ENCODE measurements around the gene PLCXD1. TPM values are rescaled to one million over a fixed set of nuclear protein-coding genes. Genes with fewer than 3 reads are reported as not detected.

Gene PLCXD1
- total RNA-seq, 1 donor from 2014 or later = 14.0 TPM

- Histone ChIP-seq H3K27me3 (no peaks in the 10 kb centered on the region), H3K36me3 (no peaks in the 10 kb centered on the region), H3K4me3 (no peak overlapping the region), H3K27ac (no peak overlapping the region), H3K9me3 (no peaks in the 10 kb centered on the region), H3K4me1 (no peaks in the 10 kb centered on the region)
- intact Hi-C loops (cut with DNase I) = no loop called here
- no peak for DNase-seq (ENCODE audit: extremely low spot score in 2 of 2)
- TF ChIP-seq POLR2AphosphoS5 (IDR thresholded peaks at IDR 0.05; ENCODE audit: insufficient read depth in 1 of 2, low read depth in 1 of 2) (no peak), POLR2A (IDR thresholded peaks at IDR 0.05) (no peak)
- TF ChIP-seq, protein P1, sequence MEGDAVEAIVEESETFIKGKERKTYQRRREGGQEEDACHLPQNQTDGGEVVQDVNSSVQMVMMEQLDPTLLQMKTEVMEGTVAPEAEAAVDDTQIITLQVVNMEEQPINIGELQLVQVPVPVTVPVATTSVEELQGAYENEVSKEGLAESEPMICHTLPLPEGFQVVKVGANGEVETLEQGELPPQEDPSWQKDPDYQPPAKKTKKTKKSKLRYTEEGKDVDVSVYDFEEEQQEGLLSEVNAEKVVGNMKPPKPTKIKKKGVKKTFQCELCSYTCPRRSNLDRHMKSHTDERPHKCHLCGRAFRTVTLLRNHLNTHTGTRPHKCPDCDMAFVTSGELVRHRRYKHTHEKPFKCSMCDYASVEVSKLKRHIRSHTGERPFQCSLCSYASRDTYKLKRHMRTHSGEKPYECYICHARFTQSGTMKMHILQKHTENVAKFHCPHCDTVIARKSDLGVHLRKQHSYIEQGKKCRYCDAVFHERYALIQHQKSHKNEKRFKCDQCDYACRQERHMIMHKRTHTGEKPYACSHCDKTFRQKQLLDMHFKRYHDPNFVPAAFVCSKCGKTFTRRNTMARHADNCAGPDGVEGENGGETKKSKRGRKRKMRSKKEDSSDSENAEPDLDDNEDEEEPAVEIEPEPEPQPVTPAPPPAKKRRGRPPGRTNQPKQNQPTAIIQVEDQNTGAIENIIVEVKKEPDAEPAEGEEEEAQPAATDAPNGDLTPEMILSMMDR (IDR thresholded peaks at IDR 0.05) = no peak
Measured at GRCh38 chrX:265502-265901, 15.7 kb upstream of the PLCXD1 start.

- no peak for TF ChIP-seq POLR2AphosphoS5 (IDR thresholded peaks at IDR 0.05; ENCODE audit: insufficient read depth in 1 of 2, low read depth in 1 of 2)
- TF ChIP-seq POLR2A (IDR thresholded peaks at IDR 0.05) = no peak
- TF ChIP-seq, protein P1 (IDR thresholded peaks at IDR 0.05) = no peak
- no peak for DNase-seq (ENCODE audit: extremely low spot score in 2 of 2)
- Histone ChIP-seq H3K9me3 (no peaks in the 10 kb centered on the region), H3K36me3 (no peaks in the 10 kb centered on the region), H3K4me1 (no peaks in the 10 kb centered on the region), H3K27me3 (no peaks in the 10 kb centered on the region), H3K4me3 (no peak overlapping the region), H3K27ac (no peak overlapping the region)
- intact Hi-C loops (cut with DNase I) = no loop called here
Measured at GRCh38 chrX:267771-268261, 13.4 kb upstream of the PLCXD1 start.

GRCh38 chrX:270848-271367 lies 10.3 kb upstream of the PLCXD1 start:
- H3K4me1 ChIP-seq = peaks cover 7% of the 10 kb centered on the region
- no peak for TF ChIP-seq POLR2A (IDR thresholded peaks at IDR 0.05)
- no peak for TF ChIP-seq POLR2AphosphoS5 (IDR thresholded peaks at IDR 0.05; ENCODE audit: insufficient read depth in 1 of 2, low read depth in 1 of 2)
- TF ChIP-seq, protein P1 (IDR thresholded peaks at IDR 0.05) = no peak
- intact Hi-C loops (cut with DNase I) = no loop called here
- H3K36me3 ChIP-seq = no peaks in the 10 kb centered on the region
- H3K27ac ChIP-seq = no peak overlapping the region
- no peaks in the 10 kb centered on the region for H3K9me3 ChIP-seq
- no peak overlapping the region for H3K4me3 ChIP-seq
- DNase-seq (ENCODE audit: extremely low spot score in 2 of 2) = no peak
- H3K27me3 ChIP-seq = no peaks in the 10 kb centered on the region

GRCh38 chrX:274904-275475 lies 6.2 kb upstream of the PLCXD1 start:
- DNase-seq (ENCODE audit: extremely low spot score in 2 of 2) = no peak
- Histone ChIP-seq H3K9me3 (no peaks in the 10 kb centered on the region), H3K4me1 (peaks cover 19% of the 10 kb centered on the region), H3K36me3 (no peaks in the 10 kb centered on the region), H3K27me3 (no peaks in the 10 kb centered on the region), H3K4me3 (peak overlapping the region; percentile 53 to 55), H3K27ac (no peak overlapping the region)
- TF ChIP-seq POLR2AphosphoS5 (IDR thresholded peaks at IDR 0.05; ENCODE audit: insufficient read depth in 1 of 2, low read depth in 1 of 2) = no peak
- TF ChIP-seq, protein P1 (IDR thresholded peaks at IDR 0.05) = no peak
- TF ChIP-seq POLR2A (IDR thresholded peaks at IDR 0.05) = no peak
- intact Hi-C loops (cut with DNase I) = no loop called here

- H3K4me3 ChIP-seq = peak overlapping the region; percentile 53 to 55
- no peaks in the 10 kb centered on the region for H3K27me3 ChIP-seq
- H3K9me3 ChIP-seq = no peaks in the 10 kb centered on the region
- intact Hi-C loops (cut with DNase I) = no loop called here
- no peaks in the 10 kb centered on the region for H3K36me3 ChIP-seq
- TF ChIP-seq POLR2A (IDR thresholded peaks at IDR 0.05) (no peak), POLR2AphosphoS5 (IDR thresholded peaks at IDR 0.05; ENCODE audit: insufficient read depth in 1 of 2, low read depth in 1 of 2) (no peak)
- TF ChIP-seq, protein P1 (IDR thresholded peaks at IDR 0.05) = no peak
- DNase-seq (ENCODE audit: extremely low spot score in 2 of 2) = no peak
- H3K4me1 ChIP-seq = peaks cover 19% of the 10 kb centered on the region
- no peak overlapping the region for H3K27ac ChIP-seq
Measured at GRCh38 chrX:275476-275966, 5.7 kb upstream of the PLCXD1 start.

All from vagina (tissue), 2 donors.